HL-60/S4 treated with retinoic acid at 250 ng/mL for 4 days and 3 days (cell line): Measurements from ENCODE around the gene PTEN.
"Not testable (repeated sequence)": the region's sequence is repeated elsewhere in the genome, so short reads cannot be mapped to it uniquely, and the experiment has no call there.

ENCODE experiments used
- in situ Hi-C: fragments of 300-500 bp; cut with MboI; formaldehyde crosslinking; loops from 2 replicates; pipeline ENCODE4 v1.7.0; 2022; ENCODE audit warnings: low sequenced_read_pairs

The PTEN gene

GRCh38 chr10:87844837-87845623, 18.4 kb upstream of the PTEN start:
- in situ Hi-C loops = no loop called here

GRCh38 chr10:87845624-87845998, 17.8 kb upstream of the PTEN start:
- in situ Hi-C loops = no loop called here

- in situ Hi-C loops = no loop called here
These were observed 17.4 kb upstream of the PTEN start for GRCh38 chr10:87846023-87846422.

- in situ Hi-C loops = not testable (repeated sequence)
These were observed 16.7 kb upstream of the PTEN start for GRCh38 chr10:87846711-87847110.

GRCh38 chr10:87847550-87847949, 15.9 kb upstream of the PTEN start:
- in situ Hi-C loops = no loop called here

GRCh38 chr10:87849001-87849400, 14.4 kb upstream of the PTEN start:
- in situ Hi-C loops = no loop called here

- in situ Hi-C loops = loop anchor here (25.0 kb wide), 1 partner anchor 687 kb away; no protein-coding TSS in a partner anchor
These were observed 12.7 kb upstream of the PTEN start for GRCh38 chr10:87850742-87851205.

GRCh38 chr10:87852089-87852488, 11.3 kb upstream of the PTEN start:
- in situ Hi-C loops = loop anchor here (25.0 kb wide), 1 partner anchor 685 kb away; no protein-coding TSS in a partner anchor

- in situ Hi-C loops = loop anchor here (25.0 kb wide), 1 partner anchor 682 kb away; no protein-coding TSS in a partner anchor
These were observed 8.2 kb upstream of the PTEN start for GRCh38 chr10:87855247-87855646.

- in situ Hi-C loops = loop anchor here (25.0 kb wide), 1 partner anchor 682 kb away; no protein-coding TSS in a partner anchor
These were observed 7.8 kb upstream of the PTEN start for GRCh38 chr10:87855665-87856064.

GRCh38 chr10:87860156-87860795, 3.1 kb upstream of the PTEN start:
- in situ Hi-C loops = loop anchor here (10.0 to 25.0 kb wide), 2 partner anchors 525 to 677 kb away; no protein-coding TSS in a partner anchor

- in situ Hi-C loops = loop anchor here (10.0 to 25.0 kb wide), 2 partner anchors 524 to 676 kb away; no protein-coding TSS in a partner anchor
These were observed 2.5 kb upstream of the PTEN start for GRCh38 chr10:87860816-87861403.

- in situ Hi-C loops = loop anchor here (10.0 to 25.0 kb wide), 2 partner anchors 523 to 676 kb away; no protein-coding TSS in a partner anchor
These were observed 1.9 kb upstream of the PTEN start for GRCh38 chr10:87861566-87861952.

GRCh38 chr10:87861953-87862678, 1.3 kb upstream of the PTEN start:
- in situ Hi-C loops = loop anchor here (10.0 to 25.0 kb wide), 2 partner anchors 523 to 675 kb away; no protein-coding TSS in a partner anchor

- in situ Hi-C loops = loop anchor here (10.0 to 25.0 kb wide), 2 partner anchors 522 to 675 kb away; no protein-coding TSS in a partner anchor
These were observed 759 bp upstream of the PTEN start for GRCh38 chr10:87862679-87863052.

- in situ Hi-C loops = loop anchor here (10.0 to 25.0 kb wide), 2 partner anchors 521 to 673 kb away; no protein-coding TSS in a partner anchor
These were observed 598 bp downstream of the PTEN start for GRCh38 chr10:87863951-87864495.

- in situ Hi-C loops = loop anchor here (10.0 to 25.0 kb wide), 2 partner anchors 520 to 673 kb away; no protein-coding TSS in a partner anchor
These were observed 1.2 kb downstream of the PTEN start for GRCh38 chr10:87864496-87865059.

- in situ Hi-C loops = loop anchor here (10.0 to 25.0 kb wide), 2 partner anchors 519 to 672 kb away; no protein-coding TSS in a partner anchor
These were observed 1.9 kb downstream of the PTEN start for GRCh38 chr10:87865241-87865881.

- in situ Hi-C loops = loop anchor here (10.0 to 25.0 kb wide), 2 partner anchors 518 to 671 kb away; no protein-coding TSS in a partner anchor
These were observed 3.1 kb downstream of the PTEN start for GRCh38 chr10:87866412-87866974.
